Neutrophil (primary cell): ENCODE measurements around the gene RAPGEF6.

Experiments used
- H3K27ac ChIP-seq: fragments of 200-600 bp; sonication (generic); 2 replicates; pipeline ENCODE4 v1.5.1; 2016; ENCODE audit warnings: mild to moderate bottlenecking, moderate library complexity
- H3K27me3 ChIP-seq: fragments of 200-600 bp; sonication (generic); 2 replicates; pipeline ENCODE4 v1.6.0; 2016; ENCODE audit warnings: mild to moderate bottlenecking
- H3K36me3 ChIP-seq: fragments of 200-600 bp; sonication (generic); 2 replicates; pipeline ENCODE4 v1.5.1; 2017
- H3K4me1 ChIP-seq, 2 experiments: fragments of 200-600 bp in 1 of 2; sonication (generic) in 1 of 2; 1 replicate in 1 of 2; 2 replicates in 1 of 2; pipeline versions ENCODE4 v1.5.1 to v1.6.1; 2013 to 2016; ENCODE audit warnings: low read depth in 1 of 2, low read length in 1 of 2, mild to moderate bottlenecking in 1 of 2, moderate library complexity in 1 of 2; ENCODE audit not compliant: control insufficient read depth in 1 of 2, insufficient read depth in 1 of 2
- H3K4me3 ChIP-seq, 2 experiments: fragments of 200-600 bp in 1 of 2; sonication (generic) in 1 of 2; 1 replicate in 1 of 2; 2 replicates in 1 of 2; pipeline ENCODE4 v1.5.1; 2013 to 2016; ENCODE audit warnings: low read depth in 1 of 2, low read length in 1 of 2, mild to moderate bottlenecking in 1 of 2, moderate library complexity in 1 of 2
- H3K9me3 ChIP-seq: fragments of 200-600 bp; sonication (generic); 2 replicates; pipeline ENCODE4 v1.5.1; 2016
- TF ChIP-seq, protein P1 (sequence below): fragments of 200-600 bp; sonication (generic); IDR thresholded peaks from 2 replicates; pipeline ENCODE4 v1.5.1; 2016; ENCODE audit warnings: antibody characterized with exemption

The RAPGEF6 gene

DNA sequence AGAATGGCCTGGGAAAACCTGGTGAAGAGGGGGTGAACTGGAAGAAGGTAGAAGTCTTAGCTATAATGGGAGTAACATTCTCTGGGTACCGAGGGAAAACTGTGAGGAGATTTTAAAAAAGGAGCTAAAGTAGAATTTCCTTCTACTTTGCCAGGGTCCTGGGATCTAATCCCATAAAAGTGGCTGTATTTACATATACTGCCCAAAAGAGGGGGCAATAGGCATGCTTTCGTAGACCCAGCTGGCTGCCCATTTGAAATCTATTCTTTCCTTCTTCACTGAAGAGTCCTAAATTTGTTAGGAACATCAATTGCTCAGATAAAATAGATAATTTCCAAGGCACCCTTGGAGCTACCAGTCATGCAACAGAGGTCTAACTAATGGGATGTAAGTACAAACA is 212.0 kb downstream of the RAPGEF6 start:
- peaks cover 79% of the 10 kb centered on the region for H3K36me3 ChIP-seq

DNA sequence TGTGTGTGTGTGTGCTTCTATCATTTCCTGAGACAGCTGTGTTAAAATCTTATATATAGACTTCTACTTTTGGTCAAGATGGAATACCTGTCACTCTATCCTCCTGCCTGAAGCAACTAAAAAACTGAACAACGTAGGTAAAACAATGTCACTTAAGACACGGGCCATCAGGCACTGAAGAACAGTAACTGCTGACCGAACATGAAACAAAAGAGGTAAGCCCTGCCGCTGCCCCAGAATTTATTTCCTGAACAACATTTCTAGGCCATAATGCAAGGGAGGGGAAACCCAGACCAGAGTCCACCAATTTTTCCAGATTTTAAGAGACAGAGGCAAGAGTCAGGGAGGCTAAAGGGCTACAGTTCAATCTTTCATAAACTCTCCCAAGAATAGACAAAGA is 215.2 kb downstream of the RAPGEF6 start:
- no peaks in the 10 kb centered on the region for H3K27me3 ChIP-seq
- H3K27ac ChIP-seq, result no peak overlapping the region
- TF ChIP-seq, protein P1, sequence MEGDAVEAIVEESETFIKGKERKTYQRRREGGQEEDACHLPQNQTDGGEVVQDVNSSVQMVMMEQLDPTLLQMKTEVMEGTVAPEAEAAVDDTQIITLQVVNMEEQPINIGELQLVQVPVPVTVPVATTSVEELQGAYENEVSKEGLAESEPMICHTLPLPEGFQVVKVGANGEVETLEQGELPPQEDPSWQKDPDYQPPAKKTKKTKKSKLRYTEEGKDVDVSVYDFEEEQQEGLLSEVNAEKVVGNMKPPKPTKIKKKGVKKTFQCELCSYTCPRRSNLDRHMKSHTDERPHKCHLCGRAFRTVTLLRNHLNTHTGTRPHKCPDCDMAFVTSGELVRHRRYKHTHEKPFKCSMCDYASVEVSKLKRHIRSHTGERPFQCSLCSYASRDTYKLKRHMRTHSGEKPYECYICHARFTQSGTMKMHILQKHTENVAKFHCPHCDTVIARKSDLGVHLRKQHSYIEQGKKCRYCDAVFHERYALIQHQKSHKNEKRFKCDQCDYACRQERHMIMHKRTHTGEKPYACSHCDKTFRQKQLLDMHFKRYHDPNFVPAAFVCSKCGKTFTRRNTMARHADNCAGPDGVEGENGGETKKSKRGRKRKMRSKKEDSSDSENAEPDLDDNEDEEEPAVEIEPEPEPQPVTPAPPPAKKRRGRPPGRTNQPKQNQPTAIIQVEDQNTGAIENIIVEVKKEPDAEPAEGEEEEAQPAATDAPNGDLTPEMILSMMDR, result no peak
- peaks cover 53% of the 10 kb centered on the region for H3K36me3 ChIP-seq
- H3K4me3 ChIP-seq, result no peak overlapping the region
- H3K9me3 ChIP-seq, result no peaks in the 10 kb centered on the region
- H3K4me1 ChIP-seq, result peaks cover 0 to 4% of the 10 kb centered on the region in 2 experiments

More for the DNA sequence above, 212.0 kb downstream of the RAPGEF6 start:
- TF ChIP-seq, protein P1, result no peak
- Histone ChIP-seq H3K4me3 (no peak overlapping the region), H3K9me3 (no peaks in the 10 kb centered on the region), H3K4me1 (no peaks in the 10 kb centered on the region), H3K27ac (no peak overlapping the region), H3K27me3 (no peaks in the 10 kb centered on the region)

DNA sequence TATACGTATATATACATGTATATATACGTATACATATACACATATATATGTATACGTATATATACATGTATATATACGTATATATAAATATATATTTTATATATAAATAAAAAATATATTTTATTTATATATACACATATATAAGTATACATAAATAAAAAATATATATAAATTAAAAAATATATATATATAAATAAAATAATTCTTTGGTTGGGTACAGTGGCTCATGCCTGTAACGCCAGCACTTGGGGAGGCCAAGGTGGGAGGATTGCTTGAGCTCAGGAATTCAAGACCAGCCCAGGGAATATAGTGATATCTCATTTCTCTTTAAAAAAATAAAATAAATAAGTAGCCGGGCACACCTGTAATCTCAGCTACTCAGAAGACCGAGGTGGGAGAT is 216.2 kb downstream of the RAPGEF6 start:
- Histone ChIP-seq H3K4me3 (no peak overlapping the region), H3K9me3 (no peaks in the 10 kb centered on the region), H3K27me3 (no peaks in the 10 kb centered on the region), H3K4me1 (peaks cover 0 to 4% of the 10 kb centered on the region in 2 experiments), H3K36me3 (peaks cover 54% of the 10 kb centered on the region), H3K27ac (no peak overlapping the region)
- TF ChIP-seq, protein P1, result no peak

DNA sequence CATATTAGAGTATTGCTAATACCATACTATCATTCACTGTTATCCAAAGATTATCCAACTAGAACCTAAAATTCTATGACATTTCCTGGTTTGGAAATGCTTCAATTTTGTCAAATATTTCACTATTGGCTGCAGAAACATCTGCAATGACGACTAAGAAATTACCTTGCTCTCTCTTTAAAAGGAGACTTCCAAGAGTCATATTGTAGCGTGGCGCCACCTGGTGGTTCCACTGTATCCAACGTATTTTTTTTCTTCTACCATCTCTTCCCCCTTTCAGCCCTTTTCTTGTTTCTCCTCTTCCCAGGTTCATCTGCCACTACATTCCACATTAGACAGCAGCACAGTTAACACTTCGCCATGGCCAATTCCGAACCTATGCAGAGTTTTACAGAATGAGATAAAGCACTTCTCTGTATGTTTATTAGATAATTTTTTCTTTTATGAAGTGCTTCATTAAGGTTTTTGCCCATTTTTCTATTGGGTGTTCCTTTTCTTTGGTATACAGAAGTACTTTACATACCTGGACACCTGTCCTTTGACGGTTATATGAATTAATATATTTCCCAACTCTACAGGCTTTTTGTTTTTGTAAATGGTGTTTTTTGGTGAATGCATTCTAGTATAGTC is 217.7 kb downstream of the RAPGEF6 start:
- Histone ChIP-seq H3K4me1 (peaks cover 0 to 4% of the 10 kb centered on the region in 2 experiments), H3K9me3 (no peaks in the 10 kb centered on the region), H3K4me3 (no peak overlapping the region), H3K36me3 (peaks cover 53% of the 10 kb centered on the region), H3K27ac (no peak overlapping the region), H3K27me3 (no peaks in the 10 kb centered on the region)
- TF ChIP-seq, protein P1, result peak; percentile 62

DNA sequence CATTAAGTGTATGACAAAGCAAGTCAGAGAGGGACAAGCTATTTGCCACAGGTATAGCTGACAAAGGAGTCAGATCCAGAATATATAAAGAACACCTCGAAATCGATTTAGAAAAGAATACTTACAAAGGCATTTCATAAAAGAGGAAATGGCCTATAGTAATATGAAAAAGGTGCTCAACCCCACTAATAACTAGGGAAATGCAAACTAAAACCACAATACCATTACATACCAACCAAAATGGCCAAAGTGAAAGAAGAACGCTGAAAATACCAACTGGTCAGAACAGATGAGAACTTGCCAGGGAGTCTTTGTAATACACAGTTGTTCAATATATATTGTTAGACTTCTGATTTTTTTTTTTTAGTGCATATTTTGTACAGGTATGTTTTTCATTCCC is 218.3 kb downstream of the RAPGEF6 start:
- H3K27ac ChIP-seq, result no peak overlapping the region
- no peaks in the 10 kb centered on the region for H3K27me3 ChIP-seq
- peaks cover 50% of the 10 kb centered on the region for H3K36me3 ChIP-seq
- no peaks in the 10 kb centered on the region for H3K9me3 ChIP-seq
- peaks cover 0 to 4% of the 10 kb centered on the region in 2 experiments for H3K4me1 ChIP-seq
- TF ChIP-seq, protein P1, result no peak
- H3K4me3 ChIP-seq, result no peak overlapping the region
